Upper lobe of left lung (tissue), 6 donors: Measurements from ENCODE around the gene TCP11L1. TPM values are rescaled to one million over a fixed set of nuclear protein-coding genes. Genes with fewer than 3 reads are reported as not detected.
"Not testable (repeated sequence)": the region's sequence is repeated elsewhere in the genome, so short reads cannot be mapped to it uniquely, and the experiment has no call there.

ENCODE experiments used
- ATAC-seq, 2 donors: fragments of 200-7000 bp; cut with Tn5 transposase; one replicate each; pipeline ENCODE4 v1.9.1; 2022; ENCODE audit warnings: mild to moderate bottlenecking in 2 of 2, moderate library complexity in 2 of 2; ENCODE audit not compliant: low FRiP score in 2 of 2
- DNase-seq, 2 donors: peaks; one replicate each; pipeline ENCODE4 v3.0.0-alpha.2; 2019 to 2020
- H3K27ac ChIP-seq, 4 donors: fragments of 200-600 bp; sonication (generic); one replicate each; pipeline ENCODE4 v1.5.1; 2016 to 2019
- H3K27me3 ChIP-seq, 4 donors: fragments of 200-600 bp; sonication (generic); one replicate each; pipeline ENCODE4 v1.5.1; 2017 to 2019
- H3K36me3 ChIP-seq, 4 donors: fragments of 200-600 bp; sonication (generic); one replicate each; pipeline ENCODE4 v1.5.1; 2016 to 2019
- H3K4me1 ChIP-seq, 4 donors: fragments of 200-600 bp; sonication (generic); one replicate each; pipeline ENCODE4 v1.5.1; 2018 to 2019
- H3K4me3 ChIP-seq, 4 donors: fragments of 200-600 bp; sonication (generic); one replicate each; pipeline ENCODE4 v1.5.1; 2017 to 2019; ENCODE audit warnings: mild to moderate bottlenecking in 2 of 4, moderate library complexity in 1 of 4
- H3K9me3 ChIP-seq, 4 donors: fragments of 200-600 bp; sonication (generic); one replicate each; pipeline ENCODE4 v1.5.1; 2018 to 2019
- EP300 ChIP-seq, 4 donors: sonication (generic); formaldehyde crosslinking; IDR thresholded peaks; one replicate each; pipeline ENCODE4 v1.5.1; 2017; ENCODE audit warnings: antibody characterized with exemption in 4 of 4, control low read depth in 2 of 4
- POLR2A ChIP-seq, 4 donors: fragments of 450-650 bp; IDR thresholded peaks; one replicate each; pipeline ENCODE4 v1.5.1; 2016 to 2017; ENCODE audit warnings: antibody characterized with exemption in 4 of 4, mild to moderate bottlenecking in 2 of 4
- POLR2AphosphoS5 ChIP-seq, 2 donors: sonication (generic); formaldehyde crosslinking; IDR thresholded peaks; one replicate each; pipeline ENCODE4 v1.5.1; 2017; ENCODE audit warnings: antibody characterized with exemption in 2 of 2
- whole genome bisulfite sequencing, 2 donors: methylation state at CpG; one replicate each; pipeline ENCODE4 v1.1.5; 2017 to 2018; 5-methylcytosine and 5-hydroxymethylcytosine counted together
- total RNA-seq, 6 donors: library from RNA; depleted of rRNA in 4 of 6; stranded (reverse); fragments of >200 nt in 4 of 6; gene quantifications; one replicate each; pipeline versions ENCODE4 v1.1.0 to v1.2.1, GENCODE V29; 2016 to 2021
- TF ChIP-seq, protein P1 (sequence below), 6 experiments: fragments of 450-650 bp in 4 of 6; fragments of 200-600 bp in 2 of 6; sonication (generic) in 2 of 6; IDR thresholded peaks; one replicate each; pipeline ENCODE4 v1.5.1; 2016 to 2019; ENCODE audit warnings: antibody characterized with exemption in 6 of 6
- donor health status: DM: no; HTN: no; CAD: no; lungs with moderate emphysema.
- donor health status: DM: no; HTN: yes; CAD: no; lungs with severe emphysema.

TCP11L1 gene
- total RNA-seq, 6 donors from 2014 or later = 10.3 to 40.5 (median 19.4) TPM

DNA sequence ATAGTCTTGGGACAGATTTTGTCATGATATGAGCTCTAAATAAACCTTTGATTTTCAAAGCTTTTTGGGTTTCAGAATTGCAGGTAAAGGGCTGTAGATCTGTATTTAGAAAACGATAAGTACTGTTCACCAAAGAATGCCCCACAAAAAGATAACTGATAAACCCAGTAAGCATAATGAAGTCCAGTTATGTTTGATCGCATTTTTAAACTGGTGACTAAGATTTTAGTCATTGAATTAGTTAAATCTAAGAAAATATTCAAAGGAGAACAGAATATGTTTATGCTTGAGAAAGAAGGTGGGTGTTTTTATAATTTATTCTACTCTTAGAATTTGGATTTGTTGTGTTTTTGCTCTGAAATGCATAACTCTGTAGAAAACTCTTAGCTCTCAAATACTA, 12.1 kb upstream of the TCP11L1 start:
- Histone ChIP-seq H3K4me1 (no peaks in the 10 kb centered on the region), H3K36me3 (no peaks in the 10 kb centered on the region), H3K9me3 (no peaks in the 10 kb centered on the region), H3K27me3 (no peaks in the 10 kb centered on the region), H3K27ac (no peak overlapping the region), H3K4me3 (no peak overlapping the region)
- ATAC-seq = no peak
- DNase-seq = no peak
- 89 to 97% methylated on average over 2 of the region's 2 CpGs for WGBS, 2 donors
- TF ChIP-seq, protein P1, sequence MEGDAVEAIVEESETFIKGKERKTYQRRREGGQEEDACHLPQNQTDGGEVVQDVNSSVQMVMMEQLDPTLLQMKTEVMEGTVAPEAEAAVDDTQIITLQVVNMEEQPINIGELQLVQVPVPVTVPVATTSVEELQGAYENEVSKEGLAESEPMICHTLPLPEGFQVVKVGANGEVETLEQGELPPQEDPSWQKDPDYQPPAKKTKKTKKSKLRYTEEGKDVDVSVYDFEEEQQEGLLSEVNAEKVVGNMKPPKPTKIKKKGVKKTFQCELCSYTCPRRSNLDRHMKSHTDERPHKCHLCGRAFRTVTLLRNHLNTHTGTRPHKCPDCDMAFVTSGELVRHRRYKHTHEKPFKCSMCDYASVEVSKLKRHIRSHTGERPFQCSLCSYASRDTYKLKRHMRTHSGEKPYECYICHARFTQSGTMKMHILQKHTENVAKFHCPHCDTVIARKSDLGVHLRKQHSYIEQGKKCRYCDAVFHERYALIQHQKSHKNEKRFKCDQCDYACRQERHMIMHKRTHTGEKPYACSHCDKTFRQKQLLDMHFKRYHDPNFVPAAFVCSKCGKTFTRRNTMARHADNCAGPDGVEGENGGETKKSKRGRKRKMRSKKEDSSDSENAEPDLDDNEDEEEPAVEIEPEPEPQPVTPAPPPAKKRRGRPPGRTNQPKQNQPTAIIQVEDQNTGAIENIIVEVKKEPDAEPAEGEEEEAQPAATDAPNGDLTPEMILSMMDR (IDR thresholded peaks at IDR 0.05) = no peak

DNA sequence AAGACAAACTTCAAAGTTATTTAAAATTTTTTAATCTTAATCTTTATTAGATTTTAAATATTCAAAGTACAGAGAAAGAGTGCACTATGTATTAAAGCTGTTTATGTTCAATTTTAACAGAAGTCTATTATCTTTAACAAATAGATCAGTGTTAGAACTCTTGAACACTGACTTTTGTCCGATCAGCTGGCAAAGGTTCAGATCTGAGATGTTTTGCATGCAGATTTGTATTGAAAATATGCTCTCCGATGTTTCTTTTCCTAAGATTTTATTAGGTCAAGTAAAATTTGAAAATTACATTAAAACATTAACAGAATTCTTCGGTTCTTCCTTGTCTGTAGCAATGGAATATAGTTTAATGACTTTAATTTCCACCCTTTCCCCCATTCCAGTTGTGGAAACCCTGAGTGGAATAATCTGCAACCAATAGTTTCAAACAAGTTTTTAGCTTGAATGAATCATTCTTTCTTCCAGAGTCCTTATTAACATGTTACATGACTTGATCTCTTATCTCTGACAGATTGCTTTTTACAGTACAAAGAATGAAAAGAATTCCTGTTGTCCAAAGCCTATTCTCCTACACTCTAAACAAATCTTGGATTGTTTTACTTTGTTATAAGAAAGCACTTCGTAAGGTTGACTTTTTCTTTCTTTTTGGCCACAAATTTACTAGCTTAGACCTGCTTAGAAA, 11.4 kb upstream of the TCP11L1 start:
- WGBS, 2 donors = 70% methylated on average over 4 of the region's 4 CpGs
- H3K27ac ChIP-seq = no peak overlapping the region
- TF ChIP-seq, protein P1 (IDR thresholded peaks at IDR 0.05) = no peak
- TF ChIP-seq EP300 (IDR thresholded peaks at IDR 0.05) (no peak), POLR2A (IDR thresholded peaks at IDR 0.05) (no peak), POLR2AphosphoS5 (IDR thresholded peaks at IDR 0.05) (no peak)
- no peaks in the 10 kb centered on the region for H3K27me3 ChIP-seq
- no peaks in the 10 kb centered on the region for H3K9me3 ChIP-seq
- no peaks in the 10 kb centered on the region for H3K4me1 ChIP-seq
- H3K36me3 ChIP-seq = no peaks in the 10 kb centered on the region
- DNase-seq (no peak), ATAC-seq (no peak)
- H3K4me3 ChIP-seq = no peak overlapping the region

DNA sequence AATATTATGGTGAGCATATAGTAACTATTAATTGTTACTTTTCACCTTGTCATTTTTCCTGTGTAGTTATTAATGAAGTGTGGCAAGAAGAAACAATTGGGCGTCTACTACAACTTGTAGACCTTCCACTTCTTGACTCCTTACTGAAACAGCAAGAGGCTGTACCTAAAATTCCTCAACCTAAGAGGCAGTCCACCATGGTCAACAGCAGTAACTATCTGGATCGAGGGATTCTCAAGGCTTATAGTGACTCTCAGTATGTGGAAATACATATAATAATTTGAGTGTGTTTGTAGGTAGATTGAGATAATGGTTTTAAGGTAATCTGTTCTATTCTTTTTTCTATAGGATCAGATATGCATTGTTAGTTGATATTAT, 10.8 kb upstream of the TCP11L1 start:
- H3K4me1 ChIP-seq = no peaks in the 10 kb centered on the region
- ATAC-seq (no peak), DNase-seq (no peak)
- H3K4me3 ChIP-seq = no peak overlapping the region
- H3K27ac ChIP-seq = no peak overlapping the region
- WGBS, 2 donors = 54 to 56% methylated on average over 2 of the region's 2 CpGs
- no peaks in the 10 kb centered on the region for H3K36me3 ChIP-seq
- H3K9me3 ChIP-seq = no peaks in the 10 kb centered on the region
- H3K27me3 ChIP-seq = no peaks in the 10 kb centered on the region
- TF ChIP-seq EP300 (IDR thresholded peaks at IDR 0.05) = no peak
- TF ChIP-seq, protein P1 (IDR thresholded peaks at IDR 0.05) = no peak
- TF ChIP-seq POLR2AphosphoS5 (IDR thresholded peaks at IDR 0.05) = no peak
- no peak for TF ChIP-seq POLR2A (IDR thresholded peaks at IDR 0.05)

DNA sequence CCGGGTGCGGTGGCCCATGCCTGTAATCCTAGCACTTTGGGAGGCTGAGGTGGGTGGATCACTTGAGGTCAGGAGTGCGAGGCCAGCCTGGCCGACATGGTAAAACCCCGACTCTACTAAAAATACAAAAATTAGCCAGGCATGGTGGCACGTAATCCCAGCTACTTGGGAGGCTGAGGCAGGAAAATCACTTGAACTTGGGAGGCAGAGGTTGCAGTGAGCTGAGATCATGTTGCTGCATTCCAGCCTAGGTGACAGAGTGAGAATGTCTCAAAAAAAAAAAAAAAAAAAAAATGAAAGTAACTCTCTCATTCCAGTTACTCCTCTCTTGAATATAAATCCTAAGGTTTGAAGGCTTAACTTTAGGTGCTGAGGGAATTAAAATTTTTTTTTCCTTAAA, 10.2 kb upstream of the TCP11L1 start:
- H3K4me1 ChIP-seq, DNase-seq, H3K27me3 ChIP-seq, H3K27ac ChIP-seq, H3K36me3 ChIP-seq, H3K9me3 ChIP-seq, H3K4me3 ChIP-seq, ATAC-seq: not testable (repeated sequence)
- WGBS, 2 donors = 92 to 94% methylated on average over 6 of the region's 6 CpGs

DNA sequence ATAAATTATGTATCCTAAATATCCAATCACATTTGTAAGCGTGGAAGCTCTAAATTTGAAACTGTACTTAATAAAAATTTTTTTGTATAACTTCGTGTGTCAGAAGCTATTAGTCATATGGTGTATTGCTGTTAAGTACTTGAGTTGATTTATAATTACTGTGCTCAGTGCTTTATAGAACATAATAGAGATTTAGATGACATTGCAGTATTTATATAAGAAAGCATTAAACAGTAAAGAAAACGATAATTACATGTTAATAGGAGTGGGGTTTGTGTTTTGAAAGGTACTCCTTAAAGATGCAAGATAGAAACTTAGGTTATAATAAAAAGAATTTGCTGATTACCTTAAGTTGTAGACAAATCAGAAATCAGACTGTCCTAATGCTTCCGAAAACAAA, 5.9 kb upstream of the TCP11L1 start:
- Histone ChIP-seq H3K36me3 (no peaks in the 10 kb centered on the region), H3K9me3 (no peaks in the 10 kb centered on the region), H3K4me1 (peaks cover 0 to under 1% (median under 1%) of the 10 kb centered on the region in 4 donors), H3K27me3 (no peaks in the 10 kb centered on the region), H3K27ac (no peak overlapping the region), H3K4me3 (no peak overlapping the region)
- 74 to 86% methylated on average over 4 of the region's 4 CpGs for WGBS, 2 donors
- DNase-seq (no peak), ATAC-seq (no peak)
- no peak for TF ChIP-seq POLR2A (IDR thresholded peaks at IDR 0.05)
- TF ChIP-seq POLR2AphosphoS5 (IDR thresholded peaks at IDR 0.05) = no peak
- no peak for TF ChIP-seq EP300 (IDR thresholded peaks at IDR 0.05)
- TF ChIP-seq, protein P1 (IDR thresholded peaks at IDR 0.05) = no peak
